HG03469 (cell line): ENCODE results near the gene FAAP100.

ENCODE experiments used
- ATAC-seq: cut with Tn5 transposase; IDR thresholded peaks from one replicate; pipeline ENCODE4 v1.9.1; 2021; ENCODE audit warnings: mild to moderate bottlenecking, moderate library complexity, moderate number of reproducible peaks; ENCODE audit not compliant: unreplicated experiment

The FAAP100 gene

GRCh38 chr17:81577278-81578000 lies 25.3 kb upstream of the FAAP100 start:
- ATAC-seq, result no peak

- ATAC-seq, result no peak
Observed at GRCh38 chr17:81576621-81577277, 24.6 kb upstream of the FAAP100 start.

GRCh38 chr17:81575836-81576235 lies 23.7 kb upstream of the FAAP100 start:
- no peak for ATAC-seq

GRCh38 chr17:81574643-81574956 lies 22.4 kb upstream of the FAAP100 start:
- no peak for ATAC-seq

- ATAC-seq, result no peak
Observed at GRCh38 chr17:81573794-81574642, 21.9 kb upstream of the FAAP100 start.

- ATAC-seq, result no peak
Observed at GRCh38 chr17:81572563-81573168, 20.5 kb upstream of the FAAP100 start.

GRCh38 chr17:81570964-81571363 lies 18.8 kb upstream of the FAAP100 start:
- ATAC-seq, result no peak

- ATAC-seq, result no peak
Observed at GRCh38 chr17:81569986-81570514, 17.9 kb upstream of the FAAP100 start.

GRCh38 chr17:81568416-81568815 lies 16.3 kb upstream of the FAAP100 start:
- no peak for ATAC-seq

- no peak for ATAC-seq
Observed at GRCh38 chr17:81567191-81567590, 15.0 kb upstream of the FAAP100 start.

- no peak for ATAC-seq
Observed at GRCh38 chr17:81566461-81567126, 14.4 kb upstream of the FAAP100 start.

GRCh38 chr17:81565231-81565630 lies 13.1 kb upstream of the FAAP100 start:
- no peak for ATAC-seq

- ATAC-seq, result no peak
Observed at GRCh38 chr17:81564778-81565177, 12.6 kb upstream of the FAAP100 start.

- ATAC-seq, result no peak
Observed at GRCh38 chr17:81563861-81564586, 11.9 kb upstream of the FAAP100 start.

GRCh38 chr17:81561494-81561885 lies 9.3 kb upstream of the FAAP100 start:
- ATAC-seq, result no peak

GRCh38 chr17:81558941-81559806 lies 7.0 kb upstream of the FAAP100 start:
- no peak for ATAC-seq

GRCh38 chr17:81558115-81558468 lies 5.9 kb upstream of the FAAP100 start:
- ATAC-seq, result no peak

GRCh38 chr17:81557276-81558114 lies 5.3 kb upstream of the FAAP100 start:
- ATAC-seq, result no peak
